Stimulated activated naive CD8-positive, alpha-beta T cell treated with anti-CD3 and anti-CD28 coated beads, Interleukin-15, amount 100 ng/mL, for 72 hours (primary cell): ENCODE results near the gene C19orf47.

Experiments used
- ATAC-seq: fragments of 150-1000 bp; cut with Tn5 transposase; 2 replicates; pipeline ENCODE4 v1.10.0; 2021; ENCODE audit warnings: mild to moderate bottlenecking, moderate library complexity
- DNase-seq, 2 donors: peaks; one replicate each; pipeline ENCODE4 v3.0.0; 2021 to 2022
- H3K27ac Mint-ChIP-seq, 2 donors: one replicate each; pipeline ENCODE4 v1.8.0; 2022; ENCODE audit warnings: mild to moderate bottlenecking in 2 of 2, mixed read lengths in 2 of 2, moderate library complexity in 2 of 2
- H3K27me3 Mint-ChIP-seq: one replicate; pipeline ENCODE4 v1.8.0; 2022; ENCODE audit warnings: mixed read lengths
- H3K4me1 Mint-ChIP-seq: one replicate; pipeline ENCODE4 v1.8.0; 2022; ENCODE audit warnings: mild to moderate bottlenecking, mixed read lengths
- H3K4me3 Mint-ChIP-seq, 2 donors: one replicate each; pipeline ENCODE4 v1.8.0; 2022; ENCODE audit warnings: mild to moderate bottlenecking in 2 of 2, mixed read lengths in 2 of 2, moderate library complexity in 1 of 2
- H3K9me3 Mint-ChIP-seq, 2 donors: one replicate each; pipeline ENCODE4 v1.8.0; 2022; ENCODE audit warnings: mixed read lengths in 2 of 2

C19orf47 gene

DNA sequence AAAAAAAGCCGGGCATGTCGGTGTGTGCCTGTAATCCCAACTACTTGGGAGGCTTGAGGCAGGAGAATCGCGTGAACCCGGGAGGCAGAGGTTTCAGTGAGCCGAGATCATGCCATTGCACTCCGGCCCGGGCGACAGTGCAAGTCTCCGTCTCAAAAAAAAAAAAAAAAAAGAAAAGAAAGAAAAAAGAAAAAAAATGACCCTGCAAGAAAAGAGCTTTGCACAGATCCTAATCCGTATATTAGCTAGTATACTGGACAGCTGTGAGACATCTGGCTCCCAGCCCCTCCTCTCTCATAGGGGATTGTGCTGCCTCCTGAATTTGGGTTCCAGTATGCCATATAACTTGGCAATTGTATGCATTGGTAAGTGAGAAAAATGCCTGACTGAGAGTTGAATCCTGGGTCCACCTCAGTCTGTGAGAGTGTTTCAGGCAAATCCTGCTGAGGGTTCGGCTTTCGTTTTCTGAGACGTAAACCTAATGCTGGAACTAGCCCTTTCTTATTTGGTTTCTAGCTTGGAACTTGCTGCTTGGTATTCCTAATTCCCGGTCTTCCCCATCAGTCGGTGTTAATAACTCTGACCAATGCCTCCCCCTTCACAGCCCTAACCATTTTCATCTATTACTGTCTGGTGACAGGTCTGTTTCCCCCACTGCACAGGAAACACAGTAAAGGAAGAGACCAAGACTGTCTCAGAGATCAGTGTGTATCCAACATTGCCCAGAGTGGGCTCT, 61.8 kb downstream of the C19orf47 start:
- peak overlapping the region; percentile 82 to 85 for H3K4me3 Mint-ChIP-seq
- H3K27me3 Mint-ChIP-seq: no peaks in the 10 kb centered on the region
- H3K9me3 Mint-ChIP-seq: no peaks in the 10 kb centered on the region
- peak overlapping the region; percentile 99 for H3K27ac Mint-ChIP-seq
- ATAC-seq (no peak), DNase-seq (no peak)
- peaks cover 48% of the 10 kb centered on the region for H3K4me1 Mint-ChIP-seq

DNA sequence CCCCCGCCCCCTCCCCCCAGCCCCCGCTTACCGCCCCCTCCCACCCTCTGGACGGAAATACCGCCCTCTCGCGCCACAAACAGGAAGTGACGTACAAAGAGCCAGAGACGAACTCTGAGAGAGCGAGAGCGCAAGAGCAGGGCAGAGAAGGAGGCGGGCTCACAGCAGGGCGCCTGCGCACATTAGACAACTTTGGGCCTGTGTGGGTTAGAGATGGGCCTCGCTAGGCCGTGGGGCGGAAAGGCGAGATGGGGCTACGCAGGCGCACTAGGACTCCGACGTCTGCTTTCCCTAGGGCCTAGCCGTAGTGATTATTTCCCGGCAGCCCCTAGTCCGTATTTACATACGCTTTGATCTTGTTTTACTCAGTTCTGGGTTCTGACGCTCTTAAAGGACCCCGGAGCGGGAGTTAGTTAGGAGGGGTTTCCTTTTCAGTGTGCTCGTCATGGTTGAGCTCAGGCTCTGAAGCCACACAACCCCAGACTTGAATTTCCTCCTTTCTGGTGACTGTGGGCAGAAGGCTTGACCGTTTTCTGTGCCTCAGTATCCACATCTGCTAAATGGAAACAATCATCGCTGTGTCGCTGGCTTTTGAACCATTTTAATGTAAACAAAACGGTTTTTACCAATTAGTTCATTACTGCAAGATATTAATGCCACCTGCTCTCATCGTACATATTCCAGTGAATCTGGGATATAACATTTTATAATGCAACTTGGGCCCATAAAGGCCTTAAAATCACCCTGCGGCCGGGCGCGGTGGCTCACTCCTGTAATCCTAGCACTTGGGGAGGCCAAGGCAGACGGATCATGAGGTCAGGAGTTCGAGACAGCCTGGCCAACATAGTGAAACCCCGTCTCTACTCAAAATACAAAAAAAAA, 62.6 kb downstream of the C19orf47 start:
- DNase-seq: peak; percentile 98 to 100
- Mint-ChIP-seq H3K4me3 (peak overlapping the region; percentile 85 to 93), H3K9me3 (no peaks in the 10 kb centered on the region), H3K27ac (peak overlapping the region; percentile 99), H3K4me1 (peaks cover 56% of the 10 kb centered on the region), H3K27me3 (no peaks in the 10 kb centered on the region)
- peak; percentile 84 for ATAC-seq

DNA sequence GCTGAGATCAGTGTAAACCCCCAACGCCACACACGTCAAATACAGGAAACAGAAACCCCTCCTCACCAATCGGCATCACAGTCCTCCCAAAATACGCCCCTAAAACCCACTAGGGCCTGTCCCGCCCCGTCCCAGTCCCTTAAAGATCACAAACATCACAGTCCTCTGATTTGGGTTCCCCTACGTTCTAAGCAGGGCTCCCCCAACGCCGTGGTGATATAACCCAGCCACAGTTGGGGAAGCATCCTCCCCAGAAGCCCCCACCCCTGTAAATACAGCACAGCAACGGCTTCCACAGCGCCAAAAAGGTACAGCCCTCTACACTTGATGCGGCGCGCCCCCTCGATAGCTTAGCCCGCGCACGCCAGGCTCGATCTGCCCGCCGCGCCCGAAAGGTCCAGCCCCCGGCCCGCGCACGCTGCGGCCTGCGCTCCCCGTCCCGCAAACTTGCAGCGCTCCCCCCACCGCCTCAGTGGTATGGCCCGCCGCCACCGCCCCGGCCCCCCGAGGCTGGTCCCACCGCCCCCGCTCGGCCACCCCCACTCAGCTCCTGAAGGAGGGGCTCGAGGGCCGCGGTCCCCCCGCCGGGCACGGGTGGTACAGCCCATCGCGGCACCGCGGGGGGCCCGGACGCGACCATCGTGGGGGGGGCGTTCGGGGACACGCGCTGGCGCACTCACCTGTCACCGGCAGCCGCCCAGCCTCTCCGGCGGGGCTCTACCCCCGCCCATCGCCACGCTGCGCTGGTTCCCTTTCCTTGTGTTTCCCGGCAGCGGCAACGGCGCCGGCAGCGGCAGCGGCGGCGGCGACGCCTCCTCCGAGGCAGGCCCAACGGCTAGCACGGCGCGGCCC, 63.5 kb downstream of the C19orf47 start, which contains the start of gene AKT2:
AKT2 (minus strand) TSS at position 845 of the 852 bp plus-strand sequence. CDS start 20,078 bp downstream, outside the sequence.
- ATAC-seq (peak; percentile 78), DNase-seq (peak; percentile 89 to 94)
- Mint-ChIP-seq H3K27ac (peak within 1 kb of the TSS; percentile 99), H3K4me3 (peak within 1 kb of the TSS; percentile 85 to 93), H3K27me3 (no peaks in the 10 kb centered on the region), H3K9me3 (no peaks in the 10 kb centered on the region), H3K4me1 (peaks cover 65% of the 10 kb centered on the region)

DNA sequence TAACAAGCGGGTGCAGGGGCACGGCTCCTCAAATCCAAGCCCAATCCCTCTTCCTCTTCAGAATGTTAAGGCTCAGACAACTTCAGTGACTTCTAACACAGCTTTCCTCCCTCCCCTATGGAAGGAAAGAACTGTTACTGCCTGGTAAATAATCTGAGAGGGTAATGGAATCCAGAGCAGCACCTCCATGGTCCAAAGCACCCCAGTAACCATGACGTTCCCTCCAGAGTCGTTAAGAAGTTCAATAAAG, 64.0 kb downstream of the C19orf47 start:
- ATAC-seq: no peak
- Mint-ChIP-seq H3K4me1 (peaks cover 70% of the 10 kb centered on the region), H3K27me3 (no peaks in the 10 kb centered on the region), H3K27ac (peak overlapping the region; percentile 95 to 99), H3K9me3 (no peaks in the 10 kb centered on the region), H3K4me3 (peak overlapping the region; percentile 85 to 93)
- no peak for DNase-seq

DNA sequence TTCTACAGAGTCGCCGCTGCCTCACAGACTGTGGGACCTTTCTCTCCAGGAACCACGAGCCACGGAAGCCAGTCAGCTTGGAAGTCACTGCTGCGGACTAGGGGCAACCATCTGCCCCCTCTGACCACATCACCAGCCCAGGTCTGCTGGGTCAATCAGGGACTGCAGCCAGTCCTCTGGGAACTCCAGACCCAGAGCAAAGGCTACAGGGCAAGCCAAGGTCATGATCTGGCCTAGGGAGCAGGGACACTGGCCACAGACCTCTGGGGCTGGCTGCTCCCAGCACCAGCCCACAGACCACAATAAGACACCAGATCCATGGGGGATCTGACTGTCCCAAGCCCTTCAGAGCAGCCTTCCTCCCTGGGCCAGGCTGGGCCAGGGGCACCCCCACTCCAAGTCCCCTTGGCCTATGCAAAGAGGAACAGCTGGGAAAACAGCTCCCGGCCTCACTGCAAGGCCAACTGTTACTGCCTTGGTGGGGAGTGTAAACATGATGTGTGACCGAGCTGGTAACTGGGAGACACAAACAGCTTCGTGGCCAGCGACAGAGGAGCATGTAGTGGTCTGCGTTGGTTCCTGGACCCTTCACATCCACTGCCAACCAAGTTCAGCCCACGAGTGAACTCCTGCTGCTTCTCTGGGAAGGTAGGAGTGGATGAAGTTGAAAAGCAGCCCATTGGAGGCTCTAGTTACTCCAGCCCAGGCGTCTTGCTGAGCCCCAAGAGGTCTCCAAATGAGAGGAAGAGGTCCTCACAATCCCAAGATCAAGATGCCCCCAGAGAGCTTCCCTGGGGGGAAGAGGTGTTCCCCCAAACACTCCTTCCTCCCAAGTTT, 64.6 kb downstream of the C19orf47 start:
- no peak for ATAC-seq
- H3K4me3 Mint-ChIP-seq: peak overlapping the region; percentile 85 to 93
- H3K4me1 Mint-ChIP-seq: peaks cover 76% of the 10 kb centered on the region
- DNase-seq: no peak
- no peaks in the 10 kb centered on the region for H3K9me3 Mint-ChIP-seq
- H3K27ac Mint-ChIP-seq: peak overlapping the region; percentile 95 to 99
- no peaks in the 10 kb centered on the region for H3K27me3 Mint-ChIP-seq

DNA sequence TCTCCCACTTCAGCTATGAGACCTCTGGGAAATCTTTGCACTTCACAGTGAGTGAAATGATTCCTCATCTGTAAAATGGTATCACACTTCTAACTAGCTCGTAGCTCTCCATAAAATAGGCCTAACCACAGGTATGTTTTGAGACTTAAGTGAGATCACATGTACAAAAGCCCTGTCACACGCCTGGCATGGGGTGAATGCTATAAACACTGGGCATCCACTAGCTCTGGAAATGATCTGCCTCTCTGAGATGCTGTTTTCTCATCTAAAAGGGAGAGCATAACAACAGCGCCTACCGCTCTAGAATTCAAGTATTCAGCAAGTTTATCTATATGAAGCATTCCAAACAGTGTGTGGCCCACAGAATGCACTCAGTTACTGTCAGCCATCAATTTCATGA, 65.3 kb downstream of the C19orf47 start:
- Mint-ChIP-seq H3K9me3 (no peaks in the 10 kb centered on the region), H3K27ac (peak overlapping the region; percentile 57 to 99), H3K4me3 (peak overlapping the region; percentile 85 to 93), H3K27me3 (no peaks in the 10 kb centered on the region), H3K4me1 (peaks cover 83% of the 10 kb centered on the region)
- ATAC-seq (no peak), DNase-seq (no peak)

DNA sequence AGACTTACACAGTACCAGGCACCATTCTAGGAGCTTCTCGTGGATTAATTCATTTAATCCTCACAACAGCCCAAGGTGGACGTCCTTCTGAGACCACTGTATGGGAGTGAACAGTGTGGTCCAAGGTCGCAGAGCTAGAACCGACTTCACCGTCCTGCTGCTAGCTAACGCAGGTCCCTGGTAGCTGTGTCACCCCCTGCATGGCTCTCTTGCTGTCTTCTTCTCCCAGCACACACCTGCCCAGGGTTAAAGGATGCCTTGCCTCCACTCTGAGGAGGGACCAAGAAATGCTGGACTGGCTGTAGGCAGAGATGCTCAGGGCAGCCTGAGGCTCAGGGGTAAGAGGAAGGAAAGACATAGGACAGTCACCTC, 66.0 kb downstream of the C19orf47 start:
- H3K27me3 Mint-ChIP-seq: no peaks in the 10 kb centered on the region
- H3K9me3 Mint-ChIP-seq: no peaks in the 10 kb centered on the region
- H3K4me1 Mint-ChIP-seq: peaks cover 90% of the 10 kb centered on the region
- no peak overlapping the region for H3K27ac Mint-ChIP-seq
- ATAC-seq (no peak), DNase-seq (no peak)
- H3K4me3 Mint-ChIP-seq: no peak overlapping the region

DNA sequence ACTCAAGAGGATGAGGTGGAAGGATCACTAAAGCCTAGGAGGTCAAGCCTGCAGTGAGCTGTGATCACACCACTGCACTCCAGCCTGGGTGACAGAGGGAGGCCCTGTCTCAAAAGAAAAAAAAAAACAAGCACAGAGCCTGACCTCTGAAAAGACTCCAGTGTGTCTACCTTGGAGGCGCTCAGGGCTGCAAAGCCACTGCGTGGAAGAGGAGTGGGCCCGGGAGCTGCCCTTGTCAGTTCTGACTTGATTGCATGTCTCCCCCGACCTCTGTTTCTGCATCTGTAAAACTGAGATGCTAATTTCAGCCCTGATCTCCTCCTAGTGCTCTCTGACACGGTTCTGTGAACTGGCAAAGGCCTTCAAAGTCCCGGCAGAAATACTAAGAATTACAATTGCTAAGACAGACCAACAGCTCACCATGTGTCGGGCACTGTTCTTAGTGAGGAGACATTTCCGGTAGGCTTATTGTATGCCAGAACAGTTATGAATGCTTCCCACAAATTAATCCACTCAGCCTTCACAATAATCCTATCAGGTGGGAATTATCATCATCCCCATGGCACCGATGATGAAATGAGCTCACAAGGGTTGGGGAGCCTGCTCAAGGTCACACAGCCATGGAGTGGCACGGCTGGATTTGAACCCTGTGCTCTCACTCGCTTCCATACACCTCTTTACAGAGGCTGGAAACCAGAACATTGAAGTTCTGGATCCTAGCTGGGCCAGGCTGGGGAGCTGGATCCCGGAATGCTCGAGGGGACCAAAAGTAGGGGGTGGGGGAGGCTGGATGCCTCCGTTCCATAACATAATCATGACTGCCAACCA, 66.6 kb downstream of the C19orf47 start:
- peaks cover 89% of the 10 kb centered on the region for H3K4me1 Mint-ChIP-seq
- H3K4me3 Mint-ChIP-seq: no peak overlapping the region
- H3K27ac Mint-ChIP-seq: peak overlapping the region in 1 of 2 donors; percentile 12
- H3K27me3 Mint-ChIP-seq: no peaks in the 10 kb centered on the region
- no peak for DNase-seq
- ATAC-seq: no peak
- no peaks in the 10 kb centered on the region for H3K9me3 Mint-ChIP-seq

DNA sequence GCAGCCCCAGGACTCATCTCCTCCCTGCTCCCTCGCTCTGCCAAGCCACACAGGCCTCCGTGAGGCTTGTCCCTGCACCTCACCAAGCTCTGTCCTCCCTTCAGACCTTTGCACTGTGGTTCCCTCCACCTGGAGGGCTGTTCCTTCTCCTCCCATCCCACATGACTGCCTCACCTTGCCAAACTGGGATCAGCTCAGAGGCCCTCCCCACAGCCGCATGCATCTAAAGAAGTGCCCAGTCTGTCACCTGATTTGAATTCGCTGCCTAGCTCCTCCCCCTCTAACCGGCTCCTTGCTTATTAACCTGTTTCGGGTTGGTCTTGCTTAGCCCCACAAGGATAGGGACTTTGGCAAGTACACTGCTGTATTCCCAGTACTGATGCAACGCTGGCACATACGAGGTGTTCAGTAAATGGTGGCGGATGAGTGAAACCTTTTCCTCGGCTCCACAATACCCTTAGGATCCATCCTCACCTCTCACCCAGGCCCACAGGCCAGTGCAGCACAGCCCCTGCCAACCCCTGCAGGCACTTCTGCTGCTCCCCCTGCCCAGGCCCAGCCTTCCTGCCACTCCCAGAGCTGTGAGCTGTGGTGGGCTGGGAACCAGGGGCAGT, 67.5 kb downstream of the C19orf47 start:
- Mint-ChIP-seq H3K27me3 (no peaks in the 10 kb centered on the region), H3K9me3 (no peaks in the 10 kb centered on the region), H3K27ac (peak overlapping the region; percentile 79 to 83), H3K4me3 (peak overlapping the region; percentile 58 to 72), H3K4me1 (peaks cover 87% of the 10 kb centered on the region)
- DNase-seq (no peak), ATAC-seq (no peak)

DNA sequence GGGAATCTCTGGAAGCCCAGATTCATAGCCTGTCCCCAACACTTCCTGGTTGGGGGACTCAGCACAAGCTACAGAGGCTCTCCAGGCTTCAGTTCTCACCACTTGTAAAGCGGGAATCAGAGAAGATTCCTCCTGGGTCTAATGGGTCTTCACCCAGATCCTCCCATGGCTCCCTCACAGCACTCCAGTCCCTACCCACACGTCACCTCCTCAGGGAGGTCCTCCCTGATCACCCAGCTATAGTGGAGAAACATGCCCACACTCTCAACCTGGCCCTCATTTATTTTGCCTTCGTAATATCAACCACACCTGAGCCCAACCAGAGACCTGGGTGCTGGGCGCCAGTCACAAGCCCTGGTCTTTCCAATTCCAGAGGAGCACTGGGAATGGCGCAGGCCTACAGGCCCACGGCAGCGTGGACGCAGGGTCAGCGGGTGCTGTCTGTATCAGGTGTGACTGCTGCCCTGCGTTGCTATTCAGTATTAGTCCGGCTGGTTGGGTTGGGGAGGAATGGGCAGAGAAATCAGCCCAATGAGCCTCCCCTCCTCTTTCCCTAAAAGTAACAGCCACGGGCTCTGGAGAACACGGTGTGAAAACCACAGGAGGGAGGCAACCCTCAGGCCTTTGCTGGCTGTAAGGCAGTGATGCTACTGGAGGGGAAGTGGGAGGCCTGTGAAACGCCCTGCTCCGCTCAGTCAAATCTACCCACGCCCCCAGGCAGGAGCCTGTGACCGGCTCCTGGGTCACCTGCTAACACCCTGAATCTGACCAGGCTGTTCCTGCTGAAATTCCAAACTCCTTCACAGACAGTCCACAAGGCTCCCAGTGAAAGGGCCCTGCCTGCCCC, 68.2 kb downstream of the C19orf47 start:
- Mint-ChIP-seq H3K4me3 (peak overlapping the region; percentile 58 to 72), H3K27ac (peak overlapping the region; percentile 79 to 82), H3K27me3 (no peaks in the 10 kb centered on the region), H3K9me3 (no peaks in the 10 kb centered on the region), H3K4me1 (peaks cover 90% of the 10 kb centered on the region)
- no peak for ATAC-seq
- no peak for DNase-seq

DNA sequence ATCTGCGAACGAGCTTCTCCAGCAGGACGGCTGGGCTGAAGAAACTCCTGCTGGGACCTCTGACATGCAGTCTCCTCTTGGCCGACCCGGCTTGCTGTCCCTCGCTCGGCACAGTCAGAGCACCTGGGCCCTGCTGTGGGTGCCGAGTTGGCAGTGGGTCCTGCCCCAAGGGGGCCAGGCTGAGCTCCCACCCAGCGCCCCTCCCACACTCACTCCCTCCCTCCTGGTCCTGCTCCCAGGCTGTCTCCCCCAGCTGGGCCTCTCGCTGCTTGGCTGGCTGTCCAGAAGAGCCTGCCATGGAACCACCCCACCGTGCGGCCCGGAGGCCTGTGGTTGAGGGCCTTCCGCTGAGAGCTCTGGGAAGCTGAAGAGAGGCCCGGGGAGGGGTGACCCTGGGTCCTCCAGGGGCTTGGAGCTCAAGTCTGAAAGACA, 69.1 kb downstream of the C19orf47 start:
- Mint-ChIP-seq H3K4me3 (no peak overlapping the region), H3K9me3 (no peaks in the 10 kb centered on the region), H3K27me3 (no peaks in the 10 kb centered on the region), H3K27ac (no peak overlapping the region), H3K4me1 (peaks cover 96% of the 10 kb centered on the region)
- DNase-seq: no peak
- ATAC-seq: no peak

DNA sequence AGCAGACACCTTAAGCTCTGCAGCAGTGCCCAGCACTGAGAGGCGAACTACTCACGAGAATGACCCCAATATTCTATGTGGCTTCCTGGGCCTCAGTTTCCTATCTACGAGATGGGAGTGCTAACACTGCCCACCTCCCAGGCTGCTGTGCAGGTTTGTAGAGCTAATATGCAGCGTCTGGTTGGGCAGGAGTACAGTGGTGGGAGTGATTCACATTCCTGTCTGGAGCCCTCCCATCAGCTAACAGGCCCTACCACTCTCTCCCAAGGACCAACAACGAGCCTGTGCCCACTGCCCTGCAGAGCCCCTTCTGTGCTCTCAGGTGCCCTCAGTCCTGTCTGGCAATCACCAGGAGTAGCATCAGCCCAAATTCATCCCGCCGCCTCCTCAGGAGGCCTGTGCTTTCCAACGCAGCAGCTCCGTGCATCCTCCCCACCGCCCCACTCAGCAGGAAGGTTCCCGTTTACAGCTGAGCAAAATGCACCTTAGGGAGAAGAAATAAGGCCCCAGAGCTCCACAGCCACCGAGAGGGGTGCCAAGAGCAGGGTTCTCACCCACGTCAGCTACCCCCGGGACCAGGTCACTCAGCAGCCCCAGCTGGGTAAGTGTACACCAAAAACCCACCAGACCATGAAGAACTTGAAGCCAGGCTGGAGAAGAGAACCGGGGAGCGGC, 69.7 kb downstream of the C19orf47 start:
- DNase-seq (no peak), ATAC-seq (no peak)
- Mint-ChIP-seq H3K4me1 (peaks cover 96% of the 10 kb centered on the region), H3K27ac (no peak overlapping the region), H3K4me3 (peak overlapping the region in 1 of 2 donors; percentile 21), H3K27me3 (no peaks in the 10 kb centered on the region), H3K9me3 (no peaks in the 10 kb centered on the region)
